GM13977 (cell line): Measurements from ENCODE around the gene DNAH1.

Source experiments
- DNase-seq: peaks from one replicate; pipeline ENCODE4 v3.0.0; 2012; ENCODE audit warnings: low spot score
- in situ Hi-C: fragments of 300-500 bp; cut with MboI; formaldehyde crosslinking; loops from one replicate; pipeline ENCODE4 v1.12.0; 2022; ENCODE audit warnings: low sequenced_read_pairs, low pct_unique_long_range_greater_than_20kb, mixed read lengths, inconsistent platforms; ENCODE audit not compliant: unreplicated experiment
- TF ChIP-seq, protein P1 (sequence below): IDR thresholded peaks from 2 replicates; pipeline ENCODE4 v1.5.1; 2012; ENCODE audit warnings: mild to moderate bottlenecking, control low read depth; ENCODE audit not compliant: insufficient read depth; ENCODE audit errors: extremely low read depth, missing control alignments

DNAH1 gene

DNA sequence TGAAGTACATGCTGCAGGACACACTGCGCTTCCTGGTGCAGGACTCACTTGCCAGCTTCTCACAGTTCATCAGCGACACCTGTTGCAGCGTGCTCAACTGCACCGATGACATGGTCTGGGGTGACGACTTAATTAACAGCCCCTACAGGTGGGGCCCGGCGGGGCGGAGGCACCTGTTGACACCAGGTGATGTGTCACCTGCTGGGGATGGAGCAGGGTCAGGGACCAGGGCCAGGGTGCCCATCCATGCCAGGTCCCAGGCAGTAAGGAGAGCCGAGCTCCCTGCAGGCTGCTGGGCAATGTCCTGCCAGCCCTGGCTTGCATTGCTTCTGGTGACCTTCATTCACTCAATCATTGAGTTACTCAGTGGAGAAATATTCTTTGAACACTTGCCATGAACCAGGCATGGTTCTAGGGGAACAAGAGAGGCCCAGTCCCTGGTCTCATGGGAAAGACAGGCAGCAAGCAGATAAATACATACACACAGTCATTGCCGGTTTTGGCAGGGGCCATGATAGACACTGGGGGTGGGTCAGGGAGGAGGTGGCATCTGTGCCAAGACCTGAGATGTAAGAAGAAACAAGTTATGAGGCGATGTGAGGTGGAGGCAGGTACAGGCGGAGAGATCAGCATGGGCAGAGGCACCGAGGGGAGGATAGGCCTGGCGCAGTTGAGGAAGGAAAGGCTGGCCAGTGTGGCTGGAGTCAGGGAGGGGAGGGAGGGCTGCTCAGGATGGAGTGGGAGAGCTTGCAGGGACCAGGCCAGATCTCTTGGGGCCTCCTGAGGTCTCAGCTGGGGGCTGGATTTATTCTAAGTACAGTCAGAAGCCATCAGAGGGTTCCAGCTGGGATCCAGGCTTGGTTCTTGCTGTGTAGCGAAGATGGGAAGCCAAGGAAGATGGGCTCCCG is 30.8 kb downstream of the DNAH1 start:
- DNase-seq, result no peak
- TF ChIP-seq, protein P1, sequence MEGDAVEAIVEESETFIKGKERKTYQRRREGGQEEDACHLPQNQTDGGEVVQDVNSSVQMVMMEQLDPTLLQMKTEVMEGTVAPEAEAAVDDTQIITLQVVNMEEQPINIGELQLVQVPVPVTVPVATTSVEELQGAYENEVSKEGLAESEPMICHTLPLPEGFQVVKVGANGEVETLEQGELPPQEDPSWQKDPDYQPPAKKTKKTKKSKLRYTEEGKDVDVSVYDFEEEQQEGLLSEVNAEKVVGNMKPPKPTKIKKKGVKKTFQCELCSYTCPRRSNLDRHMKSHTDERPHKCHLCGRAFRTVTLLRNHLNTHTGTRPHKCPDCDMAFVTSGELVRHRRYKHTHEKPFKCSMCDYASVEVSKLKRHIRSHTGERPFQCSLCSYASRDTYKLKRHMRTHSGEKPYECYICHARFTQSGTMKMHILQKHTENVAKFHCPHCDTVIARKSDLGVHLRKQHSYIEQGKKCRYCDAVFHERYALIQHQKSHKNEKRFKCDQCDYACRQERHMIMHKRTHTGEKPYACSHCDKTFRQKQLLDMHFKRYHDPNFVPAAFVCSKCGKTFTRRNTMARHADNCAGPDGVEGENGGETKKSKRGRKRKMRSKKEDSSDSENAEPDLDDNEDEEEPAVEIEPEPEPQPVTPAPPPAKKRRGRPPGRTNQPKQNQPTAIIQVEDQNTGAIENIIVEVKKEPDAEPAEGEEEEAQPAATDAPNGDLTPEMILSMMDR, result no peak
- in situ Hi-C loops, result loop anchor here (10.0 kb wide), 1 partner anchor 112 kb away; the partner anchor contains the start of gene TWF2

DNA sequence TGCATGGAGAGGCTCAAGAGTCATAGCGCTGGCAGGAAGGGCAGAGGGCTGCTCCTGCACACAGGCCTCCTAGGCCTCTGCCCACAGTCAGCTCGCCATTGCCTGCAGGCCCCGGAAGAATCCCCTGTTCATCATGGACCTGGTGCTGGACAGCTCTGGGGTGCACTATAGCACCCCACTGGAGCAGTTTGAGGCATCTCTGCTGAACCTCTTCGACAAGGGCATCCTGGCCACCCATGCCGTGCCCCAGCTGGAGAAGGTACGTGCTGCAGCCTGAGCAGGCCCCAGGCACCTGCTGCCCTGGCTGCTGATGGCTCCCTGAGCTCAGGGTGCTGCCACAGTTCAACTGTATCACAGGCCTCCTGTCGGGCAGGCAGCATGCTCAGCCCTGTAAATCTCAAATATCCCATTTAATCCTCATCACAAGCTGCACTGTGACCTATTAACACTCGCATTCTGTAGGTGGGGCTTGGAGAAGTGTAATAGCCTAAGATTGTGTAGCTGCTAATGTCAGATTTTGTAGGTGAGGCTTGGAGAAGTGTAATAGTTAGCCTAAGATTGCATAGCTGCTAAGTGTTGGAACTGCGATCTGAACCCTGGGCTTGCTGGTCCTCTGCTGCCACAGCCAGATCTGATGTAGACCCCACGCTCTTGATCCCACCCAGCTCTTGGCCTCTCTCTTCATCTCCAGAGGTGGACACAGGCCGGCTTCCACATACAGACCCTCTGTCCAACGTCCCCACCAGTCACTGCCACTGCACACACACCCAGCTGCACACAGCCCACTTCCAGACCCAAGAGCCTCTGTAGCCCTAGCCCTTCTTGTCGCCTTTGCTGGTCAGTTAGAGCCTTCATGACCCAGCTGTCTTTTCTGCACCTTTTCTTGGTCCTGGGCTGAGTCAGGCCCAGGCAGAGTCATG is 31.9 kb downstream of the DNAH1 start:
- TF ChIP-seq, protein P1, result no peak
- in situ Hi-C loops, result loop anchor here (10.0 kb wide), 1 partner anchor 113 kb away; the partner anchor contains the start of gene TWF2
- no peak for DNase-seq

DNA sequence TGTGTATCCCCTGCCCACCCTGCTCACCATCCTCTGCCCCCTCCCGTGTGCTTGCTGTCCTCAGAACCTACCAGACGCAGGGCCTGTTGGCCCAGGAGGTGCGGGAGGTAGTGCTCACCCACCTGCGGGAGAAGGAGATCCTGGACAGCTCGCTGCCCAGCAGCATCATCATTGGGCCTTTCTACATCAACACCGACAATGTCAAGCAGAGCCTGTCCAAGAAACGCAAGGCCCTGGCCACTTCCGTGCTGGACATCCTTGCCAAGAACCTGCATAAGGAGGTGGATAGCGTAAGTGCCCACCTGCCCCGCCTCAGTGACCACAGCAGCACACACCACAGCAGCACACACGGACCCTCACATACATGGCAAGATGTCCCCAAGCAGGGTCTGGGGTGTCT is 33.0 kb downstream of the DNAH1 start:
- in situ Hi-C loops, result loop anchor here (10.0 kb wide), 1 partner anchor 114 kb away; the partner anchor contains the start of gene TWF2
- TF ChIP-seq, protein P1, result no peak
- DNase-seq, result no peak

DNA sequence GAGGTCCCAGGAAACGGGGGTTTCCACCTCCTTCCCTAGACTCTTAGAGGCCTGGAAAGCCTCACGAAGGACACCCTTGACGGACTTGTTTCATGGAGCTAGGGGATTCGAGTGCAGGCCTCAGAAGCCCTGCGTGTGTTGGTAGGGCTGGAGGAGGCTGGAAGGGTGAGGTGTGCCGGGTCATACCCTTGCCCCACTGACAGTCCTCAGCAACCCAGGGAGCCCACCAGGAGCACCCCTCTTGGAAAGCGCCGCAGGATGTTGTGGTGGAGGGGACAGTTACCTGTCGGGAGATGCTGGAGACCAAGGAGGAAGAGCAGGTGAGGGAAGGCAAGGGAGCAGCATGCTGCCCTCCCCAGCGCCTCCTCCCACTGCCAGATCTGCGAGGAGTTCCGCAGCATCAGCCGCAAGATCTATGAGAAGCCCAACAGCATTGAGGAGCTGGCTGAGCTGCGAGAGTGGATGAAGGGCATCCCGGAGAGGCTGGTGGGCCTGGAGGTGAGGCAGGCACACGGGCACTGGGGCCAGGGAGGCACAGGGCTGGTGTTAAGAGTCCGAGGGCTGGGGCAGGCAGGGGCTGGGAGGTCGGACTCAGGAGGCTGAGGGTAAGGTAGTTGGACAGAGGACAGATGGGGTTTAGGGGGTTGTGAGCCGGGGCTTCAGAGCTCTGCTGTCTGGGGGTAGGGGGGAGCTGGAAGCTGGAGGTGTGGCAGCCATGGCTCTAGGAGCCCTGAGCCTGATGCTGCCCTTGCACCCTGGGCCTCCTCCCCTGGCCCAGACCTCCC is 33.7 kb downstream of the DNAH1 start:
- in situ Hi-C loops, result loop anchor here (10.0 kb wide), 1 partner anchor 115 kb away; the partner anchor contains the start of gene TWF2
- no peak for DNase-seq
- TF ChIP-seq, protein P1, result no peak

DNA sequence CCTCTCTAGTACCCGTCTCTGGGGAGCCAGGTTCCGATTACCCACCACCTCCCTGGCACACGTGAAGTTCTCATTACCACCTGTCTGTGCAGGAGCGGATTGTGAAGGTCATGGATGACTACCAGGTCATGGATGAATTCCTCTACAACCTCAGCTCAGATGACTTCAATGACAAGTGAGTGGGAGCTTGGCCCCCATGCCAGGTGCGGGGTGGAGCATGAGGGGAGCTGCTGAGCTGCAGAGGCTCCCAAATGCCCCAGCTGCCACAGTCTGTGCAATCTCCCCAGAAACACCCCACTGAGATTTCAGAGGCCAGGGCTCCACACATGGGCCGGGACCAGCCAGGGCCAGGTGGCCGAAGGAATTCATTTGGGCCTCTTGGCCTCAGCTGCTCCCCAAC is 34.3 kb downstream of the DNAH1 start:
- no peak for DNase-seq
- in situ Hi-C loops, result no loop called here

More for the DNA sequence above, 34.3 kb downstream of the DNAH1 start:
- TF ChIP-seq, protein P1, result no peak
